Loucy (cell line): ENCODE data around the gene LCN9.

Experiments used
- H2AFZ ChIP-seq: fragments of 200-600 bp; sonication (generic); 2 replicates; pipeline ENCODE4 v1.6.0; 2016; ENCODE audit warnings: antibody characterized with exemption, mild to moderate bottlenecking, low read length, moderate library complexity
- H3F3A ChIP-seq: fragments of 200-600 bp; 2 replicates; pipeline ENCODE4 v1.6.0; 2016; ENCODE audit warnings: antibody characterized with exemption, low read depth, mild to moderate bottlenecking
- H3K27me3 ChIP-seq: fragments of 200-600 bp; sonication (generic); 2 replicates; pipeline ENCODE4 v1.6.1; 2014; ENCODE audit warnings: low read length, mild to moderate bottlenecking; ENCODE audit not compliant: insufficient read depth, poor library complexity, severe bottlenecking
- H3K36me3 ChIP-seq: fragments of 200-600 bp; sonication (generic); 2 replicates; pipeline ENCODE4 v1.6.1; 2016; ENCODE audit warnings: low read length; ENCODE audit not compliant: insufficient read depth
- H3K4me1 ChIP-seq: fragments of 200-600 bp; sonication (generic); 2 replicates; pipeline ENCODE4 v1.5.1; 2014; ENCODE audit warnings: low read length, mild to moderate bottlenecking; ENCODE audit not compliant: insufficient read depth, poor library complexity, severe bottlenecking
- H3K4me2 ChIP-seq: fragments of 200-600 bp; sonication (generic); 2 replicates; pipeline ENCODE4 v1.6.0; 2014; ENCODE audit warnings: antibody characterized with exemption, low read length, low read depth, mild to moderate bottlenecking; ENCODE audit not compliant: poor library complexity, severe bottlenecking
- H3K4me3 ChIP-seq: fragments of 200-600 bp; sonication (generic); 2 replicates; pipeline ENCODE4 v1.5.1; 2014; ENCODE audit warnings: low read length, mild to moderate bottlenecking, mixed read lengths; ENCODE audit not compliant: poor library complexity, severe bottlenecking
- H3K79me2 ChIP-seq: fragments of 200-600 bp; sonication (generic); 2 replicates; pipeline ENCODE4 v1.6.1; 2014; ENCODE audit warnings: low read length; ENCODE audit not compliant: insufficient read depth
- H3K9ac ChIP-seq: fragments of 200-600 bp; sonication (generic); 2 replicates; pipeline ENCODE4 v1.6.0; 2014; ENCODE audit warnings: mild to moderate bottlenecking, low read depth, low read length, moderate library complexity; ENCODE audit not compliant: poor library complexity, severe bottlenecking
- H3K9me2 ChIP-seq: fragments of 200-600 bp; sonication (generic); replicated peaks from 2 replicates; pipeline ENCODE4 v1.6.1; 2016; ENCODE audit warnings: low read depth, low read length, mixed read lengths
- H3K9me3 ChIP-seq: fragments of 200-600 bp; sonication (generic); 2 replicates; pipeline ENCODE4 v1.6.1; 2014; ENCODE audit warnings: mild to moderate bottlenecking, antibody characterized with exemption, low read length, low read depth; ENCODE audit not compliant: insufficient read depth
- H4K20me1 ChIP-seq: fragments of 200-600 bp; sonication (generic); 2 replicates; pipeline ENCODE4 v1.6.0; 2014; ENCODE audit warnings: antibody characterized with exemption, low read length, mild to moderate bottlenecking; ENCODE audit not compliant: insufficient read depth, poor library complexity, severe bottlenecking
- CTCF ChIP-seq: fragments of 200-600 bp; sonication (generic); conservative IDR thresholded peaks from 2 replicates; pipeline ENCODE4 v1.5.1; 2014; ENCODE audit warnings: mild to moderate bottlenecking, antibody characterized with exemption, low read length
- EZH2phosphoT487 ChIP-seq: fragments of 200-600 bp; IDR thresholded peaks from 2 replicates; pipeline ENCODE4 v1.6.1; 2018; ENCODE audit warnings: antibody characterized with exemption, mild to moderate bottlenecking, moderate library complexity, borderline replicate concordance

Gene LCN9

GRCh38 chr9:135677641-135678168, 14.6 kb downstream of the LCN9 start:
- no peak for TF ChIP-seq EZH2phosphoT487
- no peak for TF ChIP-seq CTCF
- Histone ChIP-seq H3K4me1 (no peaks in the 10 kb centered on the region), H3K9me2 (no peaks in the 10 kb centered on the region), H3K36me3 (no peaks in the 10 kb centered on the region), H3F3A (no peaks in the 10 kb centered on the region), H3K4me3 (no peak overlapping the region), H4K20me1 (no peaks in the 10 kb centered on the region), H3K4me2 (no peak overlapping the region), H3K9ac (no peak overlapping the region), H3K79me2 (no peaks in the 10 kb centered on the region), H2AFZ (no peak overlapping the region), H3K27me3 (no peaks in the 10 kb centered on the region), H3K9me3 (no peaks in the 10 kb centered on the region)

- no peak for TF ChIP-seq EZH2phosphoT487
- no peak for TF ChIP-seq CTCF
Measured at GRCh38 chr9:135678236-135679017, 15.3 kb downstream of the LCN9 start.

GRCh38 chr9:135680056-135680455, 16.9 kb downstream of the LCN9 start:
- no peak overlapping the region for H3K4me2 ChIP-seq
- H3K36me3 ChIP-seq = no peaks in the 10 kb centered on the region
- H2AFZ ChIP-seq = no peak overlapping the region
- H4K20me1 ChIP-seq = no peaks in the 10 kb centered on the region
- no peaks in the 10 kb centered on the region for H3K4me1 ChIP-seq
- H3K9me2 ChIP-seq = no peaks in the 10 kb centered on the region
- TF ChIP-seq EZH2phosphoT487 = no peak
- no peak for TF ChIP-seq CTCF
- H3K79me2 ChIP-seq = no peaks in the 10 kb centered on the region
- H3F3A ChIP-seq = no peaks in the 10 kb centered on the region
- no peaks in the 10 kb centered on the region for H3K27me3 ChIP-seq
- H3K9me3 ChIP-seq = no peaks in the 10 kb centered on the region
- no peak overlapping the region for H3K4me3 ChIP-seq
- H3K9ac ChIP-seq = no peak overlapping the region

More at GRCh38 chr9:135678236-135679017, 15.3 kb downstream of the LCN9 start:
- Histone ChIP-seq H3K4me2 (no peak overlapping the region), H3K9me3 (no peaks in the 10 kb centered on the region), H3K36me3 (no peaks in the 10 kb centered on the region), H3K9me2 (no peaks in the 10 kb centered on the region), H3K27me3 (no peaks in the 10 kb centered on the region), H3K4me3 (no peak overlapping the region), H4K20me1 (no peaks in the 10 kb centered on the region), H3K4me1 (no peaks in the 10 kb centered on the region), H3F3A (no peaks in the 10 kb centered on the region), H2AFZ (no peak overlapping the region), H3K9ac (no peak overlapping the region), H3K79me2 (no peaks in the 10 kb centered on the region)
